ENCODE data around the gene FAM168A. TPM values are rescaled to one million over a fixed set of nuclear protein-coding genes. Genes with fewer than 3 reads are reported as not detected.

Gene FAM168A
- total RNA-seq, 1 experiment from 2014 or later: 30.4 TPM

DNA sequence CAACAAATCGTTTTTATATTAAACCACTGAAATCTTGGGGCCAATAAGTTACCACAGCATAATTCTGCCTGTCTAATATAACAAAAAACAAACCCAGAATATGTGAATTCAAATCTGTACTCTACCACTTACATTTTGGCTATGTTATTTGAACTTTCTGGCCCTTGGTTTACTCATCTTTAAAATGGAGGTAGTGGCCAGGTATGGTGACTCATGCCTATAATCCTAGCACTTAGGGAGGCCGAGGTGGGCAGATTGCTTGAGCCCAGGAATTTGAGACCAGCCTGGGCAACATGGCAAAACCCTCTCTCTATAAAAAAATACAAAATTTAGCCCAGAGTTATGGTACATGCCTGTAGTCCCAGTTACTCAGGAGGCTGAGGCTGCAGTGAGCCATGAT, 84.2 kb downstream of the FAM168A start:
- H3K27ac Mint-ChIP-seq (ENCODE audit: unreplicated experiment): no peak overlapping the region
- H3K9me3 Mint-ChIP-seq (ENCODE audit: low read depth, unreplicated experiment): no peaks in the 10 kb centered on the region
- CTCF ChIA-PET: interaction anchor here (0.5 kb wide), 1 partner anchor 12 kb away, joined by 3 read pairs; no protein-coding TSS in a partner anchor
- TF ChIP-seq, protein P1, sequence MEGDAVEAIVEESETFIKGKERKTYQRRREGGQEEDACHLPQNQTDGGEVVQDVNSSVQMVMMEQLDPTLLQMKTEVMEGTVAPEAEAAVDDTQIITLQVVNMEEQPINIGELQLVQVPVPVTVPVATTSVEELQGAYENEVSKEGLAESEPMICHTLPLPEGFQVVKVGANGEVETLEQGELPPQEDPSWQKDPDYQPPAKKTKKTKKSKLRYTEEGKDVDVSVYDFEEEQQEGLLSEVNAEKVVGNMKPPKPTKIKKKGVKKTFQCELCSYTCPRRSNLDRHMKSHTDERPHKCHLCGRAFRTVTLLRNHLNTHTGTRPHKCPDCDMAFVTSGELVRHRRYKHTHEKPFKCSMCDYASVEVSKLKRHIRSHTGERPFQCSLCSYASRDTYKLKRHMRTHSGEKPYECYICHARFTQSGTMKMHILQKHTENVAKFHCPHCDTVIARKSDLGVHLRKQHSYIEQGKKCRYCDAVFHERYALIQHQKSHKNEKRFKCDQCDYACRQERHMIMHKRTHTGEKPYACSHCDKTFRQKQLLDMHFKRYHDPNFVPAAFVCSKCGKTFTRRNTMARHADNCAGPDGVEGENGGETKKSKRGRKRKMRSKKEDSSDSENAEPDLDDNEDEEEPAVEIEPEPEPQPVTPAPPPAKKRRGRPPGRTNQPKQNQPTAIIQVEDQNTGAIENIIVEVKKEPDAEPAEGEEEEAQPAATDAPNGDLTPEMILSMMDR (IDR thresholded peaks at IDR 0.05; ENCODE audit: unreplicated experiment): no peak
- no peak for DNase-seq
- H3K27me3 Mint-ChIP-seq (ENCODE audit: unreplicated experiment): no peaks in the 10 kb centered on the region
- no peaks in the 10 kb centered on the region for H3K4me1 Mint-ChIP-seq (ENCODE audit: low read depth, unreplicated experiment)
- no peaks in the 10 kb centered on the region for H3K36me3 Mint-ChIP-seq (ENCODE audit: insufficient read depth, unreplicated experiment)
- intact Hi-C loops (cut with micrococcal nuclease; ENCODE audit: unreplicated experiment): no loop called here
- no peak overlapping the region for H3K4me3 Mint-ChIP-seq (ENCODE audit: low read depth, unreplicated experiment)
- no TSS peak for BruUV-seq (replicated peaks)

GRCh38 chr11:73510877-73511276, 87.0 kb downstream of the FAM168A start:
- CTCF ChIA-PET: interaction anchor here (1.0 to 1.5 kb wide), 2 partner anchors 8 to 32 kb away, joined by 3 to 4 read pairs; no protein-coding TSS in a partner anchor
- H3K36me3 Mint-ChIP-seq (ENCODE audit: insufficient read depth, unreplicated experiment): no peaks in the 10 kb centered on the region
- H3K9me3 Mint-ChIP-seq (ENCODE audit: low read depth, unreplicated experiment): no peaks in the 10 kb centered on the region
- H3K27me3 Mint-ChIP-seq (ENCODE audit: unreplicated experiment): no peaks in the 10 kb centered on the region
- H3K4me3 Mint-ChIP-seq (ENCODE audit: low read depth, unreplicated experiment): no peak overlapping the region
- no peak for DNase-seq
- TF ChIP-seq, protein P1 (IDR thresholded peaks at IDR 0.05; ENCODE audit: unreplicated experiment): no peak
- no peaks in the 10 kb centered on the region for H3K4me1 Mint-ChIP-seq (ENCODE audit: low read depth, unreplicated experiment)
- intact Hi-C loops (cut with micrococcal nuclease; ENCODE audit: unreplicated experiment): no loop called here
- no TSS peak for BruUV-seq (replicated peaks)
- no peak overlapping the region for H3K27ac Mint-ChIP-seq (ENCODE audit: unreplicated experiment)

DNA sequence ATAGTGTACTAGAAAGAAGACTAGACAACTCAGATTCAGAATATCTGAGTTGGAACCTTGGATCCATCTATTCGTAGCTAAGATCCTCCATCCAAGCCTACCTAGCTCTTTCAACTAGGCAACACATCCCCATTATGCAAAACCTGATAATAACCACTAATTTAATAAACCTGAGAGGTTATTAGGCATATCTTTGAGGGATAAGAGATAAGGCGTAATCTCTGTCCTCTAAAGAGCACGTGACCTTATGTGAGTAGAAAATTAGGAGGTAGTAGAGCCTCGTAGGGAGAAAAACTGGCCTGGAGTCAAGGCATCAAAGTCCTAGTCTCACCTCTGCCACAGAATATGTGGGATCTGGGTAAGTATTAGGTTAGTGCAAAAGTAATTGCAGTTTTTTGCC, 87.8 kb downstream of the FAM168A start:
- no TSS peak for BruUV-seq (replicated peaks)
- no peak overlapping the region for H3K27ac Mint-ChIP-seq (ENCODE audit: unreplicated experiment)
- DNase-seq: no peak

DNA sequence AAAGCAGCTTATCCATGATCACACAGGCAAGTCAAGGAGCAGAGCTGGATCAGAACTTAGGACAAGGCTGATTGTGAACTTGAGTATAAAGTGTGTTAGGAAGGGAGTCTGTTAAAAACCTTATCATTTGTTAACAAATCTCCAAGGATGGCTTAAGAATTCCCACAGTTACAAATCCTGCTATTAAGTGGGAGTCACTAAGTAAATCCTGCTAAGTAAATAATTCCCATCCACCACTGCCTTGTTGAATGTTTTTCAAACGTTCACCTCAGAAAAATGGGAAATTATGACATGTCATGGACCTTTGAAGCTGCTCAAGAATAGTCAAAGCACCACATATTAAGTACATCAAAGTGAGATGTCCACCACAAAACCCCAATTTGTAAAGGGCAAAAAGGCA, 88.7 kb downstream of the FAM168A start:
- intact Hi-C loops (cut with micrococcal nuclease; ENCODE audit: unreplicated experiment): no loop called here
- Mint-ChIP-seq H3K9me3 (ENCODE audit: low read depth, unreplicated experiment) (no peaks in the 10 kb centered on the region), H3K27ac (ENCODE audit: unreplicated experiment) (no peak overlapping the region), H3K4me1 (ENCODE audit: low read depth, unreplicated experiment) (no peaks in the 10 kb centered on the region), H3K4me3 (ENCODE audit: low read depth, unreplicated experiment) (no peak overlapping the region), H3K36me3 (ENCODE audit: insufficient read depth, unreplicated experiment) (no peaks in the 10 kb centered on the region), H3K27me3 (ENCODE audit: unreplicated experiment) (no peaks in the 10 kb centered on the region)
- BruUV-seq (replicated peaks): no TSS peak
- TF ChIP-seq, protein P1 (IDR thresholded peaks at IDR 0.05; ENCODE audit: unreplicated experiment): no peak
- no peak for DNase-seq
- CTCF ChIA-PET: no interaction called here

More for the DNA sequence above, 87.8 kb downstream of the FAM168A start:
- H3K4me1 Mint-ChIP-seq (ENCODE audit: low read depth, unreplicated experiment): no peaks in the 10 kb centered on the region
- CTCF ChIA-PET: interaction anchor here (1.5 kb wide), 1 partner anchor 31 kb away, joined by 4 read pairs; no protein-coding TSS in a partner anchor
- H3K4me3 Mint-ChIP-seq (ENCODE audit: low read depth, unreplicated experiment): no peak overlapping the region
- intact Hi-C loops (cut with micrococcal nuclease; ENCODE audit: unreplicated experiment): no loop called here
- TF ChIP-seq, protein P1 (IDR thresholded peaks at IDR 0.05; ENCODE audit: unreplicated experiment): no peak
- H3K9me3 Mint-ChIP-seq (ENCODE audit: low read depth, unreplicated experiment): no peaks in the 10 kb centered on the region
- H3K27me3 Mint-ChIP-seq (ENCODE audit: unreplicated experiment): no peaks in the 10 kb centered on the region
- H3K36me3 Mint-ChIP-seq (ENCODE audit: insufficient read depth, unreplicated experiment): no peaks in the 10 kb centered on the region

Data from Calu3 (cell line).